Inflammatory macrophage (primary cell): ENCODE results near the gene RASL12.
A peak's percentile ranks its signal among the peaks of the same experiment; 100 is the strongest.
"Not testable (repeated sequence)": the region's sequence is repeated elsewhere in the genome, so short reads cannot be mapped to it uniquely, and the experiment has no call there.

ENCODE experiments used
- DNase-seq, 2 donors: peaks; one replicate each; pipeline ENCODE4 v3.0.0-alpha.2; 2020 to 2022

The RASL12 gene

DNA sequence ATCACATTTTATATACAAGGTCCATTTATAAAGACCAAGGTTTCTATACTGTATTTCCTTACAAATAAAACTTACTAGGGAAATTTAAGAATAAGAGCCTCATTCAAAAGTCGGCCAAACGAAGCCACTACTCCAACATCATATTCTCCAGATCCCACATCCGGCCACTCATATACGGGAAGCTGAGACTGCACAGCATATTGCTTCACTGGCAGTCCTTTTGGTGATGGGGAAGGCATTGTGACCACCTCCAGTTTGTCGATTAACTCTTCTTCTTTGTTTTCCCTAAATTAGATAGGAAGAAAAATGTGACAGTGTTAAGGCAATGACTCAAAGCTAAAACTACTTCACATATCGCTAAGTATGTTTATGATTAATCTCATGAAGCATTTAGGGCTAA is 41.0 kb downstream of the RASL12 start:
- DNase-seq, result no peak

DNA sequence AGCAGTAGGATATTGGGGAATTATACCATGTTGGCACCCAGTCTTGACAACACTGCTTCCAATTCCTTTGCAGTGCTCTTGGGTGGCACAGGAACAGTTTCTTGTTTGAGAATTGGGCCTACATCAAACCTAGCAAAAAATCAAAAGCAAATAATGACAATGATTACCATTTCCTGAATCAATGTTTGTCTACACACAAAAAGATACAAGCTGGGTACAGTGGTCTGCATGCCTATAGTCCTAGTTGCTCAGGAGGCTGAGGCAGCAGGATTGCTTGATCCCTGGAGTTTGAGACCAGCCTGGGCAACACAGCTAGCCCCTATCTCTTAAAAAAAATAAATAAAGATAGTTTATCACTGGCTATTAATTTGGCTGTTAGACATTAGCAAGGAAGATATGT is 46.3 kb downstream of the RASL12 start:
- no peak for DNase-seq

DNA sequence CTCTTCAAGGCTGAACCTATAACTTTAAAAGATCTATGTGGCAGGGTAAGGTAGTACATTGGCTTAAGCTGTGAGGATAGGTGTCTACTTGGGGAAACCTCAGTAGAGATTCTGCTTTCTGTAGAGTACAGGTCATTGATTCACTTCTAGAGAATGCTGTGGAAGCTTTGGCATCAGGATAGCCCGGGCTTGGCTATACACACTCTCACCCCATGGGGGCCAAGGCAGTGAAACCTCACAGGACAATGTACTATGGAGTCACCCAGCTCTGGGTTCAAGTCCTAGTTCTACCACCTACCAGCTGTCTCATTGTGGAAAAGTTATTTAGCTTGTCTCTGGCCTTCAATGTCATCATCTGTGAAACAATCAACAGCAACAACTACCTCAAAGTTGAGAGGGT is 47.4 kb downstream of the RASL12 start:
- no peak for DNase-seq

DNA sequence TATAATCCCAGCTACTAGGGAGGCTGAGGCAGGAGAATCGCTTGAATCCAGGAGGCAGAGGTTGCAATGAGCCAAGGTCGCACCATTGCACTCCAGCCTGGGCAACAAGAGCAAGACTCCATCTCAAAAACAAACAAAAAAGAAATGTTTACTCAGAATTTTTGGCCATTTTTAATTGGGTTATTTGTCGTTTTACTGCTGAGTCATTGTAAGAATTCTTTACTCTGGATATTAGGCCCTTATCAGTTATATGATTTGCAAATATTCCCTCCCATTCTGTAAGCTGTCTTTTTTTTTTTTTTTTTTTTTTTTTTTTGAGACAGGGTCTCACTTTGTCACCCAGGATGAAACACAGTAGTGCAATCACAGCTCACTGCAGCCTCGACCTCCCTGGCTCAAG is 56.6 kb downstream of the RASL12 start:
- not testable (repeated sequence) for DNase-seq

DNA sequence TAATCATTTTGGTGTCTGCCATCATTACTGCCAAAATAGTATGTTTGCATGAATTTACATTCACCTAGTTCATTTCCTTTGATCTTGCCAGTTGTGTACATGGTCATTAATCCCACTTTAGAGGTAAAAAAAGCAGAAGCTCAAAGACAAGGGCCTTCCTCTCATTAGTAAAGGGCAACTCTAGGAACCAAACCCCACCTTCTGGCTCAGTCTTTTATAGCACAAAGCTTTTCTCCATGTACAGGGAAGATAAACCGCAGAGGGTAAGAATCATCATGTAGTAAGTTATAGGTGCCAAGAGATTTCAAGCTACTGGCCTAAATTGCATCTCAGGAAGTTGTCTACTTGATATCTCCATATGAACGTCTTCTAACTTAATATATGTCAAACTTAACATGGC is 58.8 kb downstream of the RASL12 start:
- DNase-seq, result peak; percentile 44 to 50

DNA sequence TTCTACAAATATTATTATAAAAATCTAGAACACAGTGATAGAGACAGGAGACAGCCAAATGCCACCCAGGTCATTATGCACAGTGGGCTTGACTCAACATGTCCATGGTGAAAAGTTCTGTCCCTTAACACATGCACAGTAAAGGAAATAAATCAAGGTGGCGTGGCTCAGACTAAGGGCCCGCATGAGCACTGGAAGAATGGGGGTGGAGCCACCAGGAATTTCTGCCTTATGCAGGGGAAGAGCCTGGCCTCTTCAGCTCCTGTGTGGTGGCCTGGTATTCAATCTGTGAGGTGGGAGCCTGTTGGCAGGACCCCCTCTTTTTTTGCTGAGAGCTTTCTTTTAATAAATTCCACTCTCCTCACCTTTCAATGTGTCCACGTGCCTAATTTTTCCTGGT is 60.9 kb downstream of the RASL12 start:
- DNase-seq, result no peak

DNA sequence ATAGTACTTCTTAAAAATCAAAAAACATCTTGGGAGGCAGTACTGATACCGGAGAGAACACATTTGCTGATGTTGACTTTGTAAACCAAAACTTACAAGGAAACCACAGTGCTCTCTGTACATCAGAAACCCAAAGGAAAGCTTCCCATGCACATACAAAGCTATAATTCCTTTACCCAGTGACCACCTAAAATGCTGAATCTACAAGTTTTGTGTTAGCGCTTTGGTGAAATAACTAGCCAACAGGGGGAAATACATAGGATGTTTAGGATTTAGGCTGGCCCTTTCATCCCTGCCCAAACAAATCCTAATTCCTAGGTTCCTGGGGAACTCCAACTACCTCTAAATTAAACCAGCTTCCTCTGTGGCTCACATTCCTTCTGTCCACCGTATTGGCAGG is 62.8 kb downstream of the RASL12 start:
- no peak for DNase-seq
